GM18499 (cell line): ENCODE results near the gene ZC3H7B.
"Not testable (repeated sequence)": the region's sequence is repeated elsewhere in the genome, so short reads cannot be mapped to it uniquely, and the experiment has no call there.

Source experiments
- ATAC-seq: cut with Tn5 transposase; IDR thresholded peaks from one replicate; pipeline ENCODE4 v1.9.1; 2021; ENCODE audit warnings: moderate number of reproducible peaks; ENCODE audit not compliant: insufficient read depth, unreplicated experiment

ZC3H7B gene, protein sequence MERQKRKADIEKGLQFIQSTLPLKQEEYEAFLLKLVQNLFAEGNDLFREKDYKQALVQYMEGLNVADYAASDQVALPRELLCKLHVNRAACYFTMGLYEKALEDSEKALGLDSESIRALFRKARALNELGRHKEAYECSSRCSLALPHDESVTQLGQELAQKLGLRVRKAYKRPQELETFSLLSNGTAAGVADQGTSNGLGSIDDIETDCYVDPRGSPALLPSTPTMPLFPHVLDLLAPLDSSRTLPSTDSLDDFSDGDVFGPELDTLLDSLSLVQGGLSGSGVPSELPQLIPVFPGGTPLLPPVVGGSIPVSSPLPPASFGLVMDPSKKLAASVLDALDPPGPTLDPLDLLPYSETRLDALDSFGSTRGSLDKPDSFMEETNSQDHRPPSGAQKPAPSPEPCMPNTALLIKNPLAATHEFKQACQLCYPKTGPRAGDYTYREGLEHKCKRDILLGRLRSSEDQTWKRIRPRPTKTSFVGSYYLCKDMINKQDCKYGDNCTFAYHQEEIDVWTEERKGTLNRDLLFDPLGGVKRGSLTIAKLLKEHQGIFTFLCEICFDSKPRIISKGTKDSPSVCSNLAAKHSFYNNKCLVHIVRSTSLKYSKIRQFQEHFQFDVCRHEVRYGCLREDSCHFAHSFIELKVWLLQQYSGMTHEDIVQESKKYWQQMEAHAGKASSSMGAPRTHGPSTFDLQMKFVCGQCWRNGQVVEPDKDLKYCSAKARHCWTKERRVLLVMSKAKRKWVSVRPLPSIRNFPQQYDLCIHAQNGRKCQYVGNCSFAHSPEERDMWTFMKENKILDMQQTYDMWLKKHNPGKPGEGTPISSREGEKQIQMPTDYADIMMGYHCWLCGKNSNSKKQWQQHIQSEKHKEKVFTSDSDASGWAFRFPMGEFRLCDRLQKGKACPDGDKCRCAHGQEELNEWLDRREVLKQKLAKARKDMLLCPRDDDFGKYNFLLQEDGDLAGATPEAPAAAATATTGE

GRCh38 chr22:41301085-41302020 lies at the start of gene ZC3H7B:
Gene ZC3H7B, plus strand, starts transcription at chr22:41301525. Its CDS starts 19,136 bp downstream, at chr22:41320661.
- no peak for ATAC-seq

DNA sequence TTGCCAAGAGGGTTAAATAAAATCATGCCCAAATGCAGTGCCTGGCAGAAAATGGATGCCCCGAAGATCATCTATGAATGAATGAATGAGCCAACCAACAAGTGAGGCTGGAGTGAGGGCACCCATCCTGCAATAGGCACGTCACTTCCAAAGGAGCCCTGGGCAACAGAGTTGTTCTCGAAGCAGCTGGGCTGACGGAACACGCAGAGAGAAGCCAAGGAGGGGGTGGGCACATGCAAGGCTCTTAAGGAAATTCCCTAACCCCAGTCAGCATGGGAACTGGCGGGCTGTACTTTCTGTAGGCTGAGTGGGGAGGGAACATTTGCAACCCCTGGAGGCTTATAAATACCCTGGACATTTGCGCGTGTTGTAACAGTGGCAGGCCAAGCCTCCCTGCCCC lies 49.0 kb upstream of the ZC3H7B start:
- no peak for ATAC-seq

DNA sequence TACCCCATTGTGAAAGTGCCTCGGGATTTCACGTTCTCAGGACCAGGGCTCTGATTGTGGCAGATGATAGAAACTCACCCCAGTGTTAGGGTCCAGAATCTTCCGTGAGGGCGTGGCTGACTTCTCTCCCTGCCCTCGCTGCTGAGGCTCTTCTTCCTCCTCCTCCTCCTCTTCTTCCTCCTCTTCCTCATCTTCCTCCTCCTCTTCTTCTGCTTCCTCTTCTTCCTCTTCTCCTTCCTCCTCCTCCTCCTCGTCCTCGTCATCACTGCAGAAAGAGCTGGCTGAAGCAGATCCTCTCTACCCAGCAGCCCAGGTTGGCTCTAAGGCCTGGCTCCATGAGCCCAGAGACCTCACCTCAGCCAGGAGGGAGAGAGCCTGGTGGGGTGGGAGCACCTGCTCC lies 47.1 kb upstream of the ZC3H7B start:
- no peak for ATAC-seq

DNA sequence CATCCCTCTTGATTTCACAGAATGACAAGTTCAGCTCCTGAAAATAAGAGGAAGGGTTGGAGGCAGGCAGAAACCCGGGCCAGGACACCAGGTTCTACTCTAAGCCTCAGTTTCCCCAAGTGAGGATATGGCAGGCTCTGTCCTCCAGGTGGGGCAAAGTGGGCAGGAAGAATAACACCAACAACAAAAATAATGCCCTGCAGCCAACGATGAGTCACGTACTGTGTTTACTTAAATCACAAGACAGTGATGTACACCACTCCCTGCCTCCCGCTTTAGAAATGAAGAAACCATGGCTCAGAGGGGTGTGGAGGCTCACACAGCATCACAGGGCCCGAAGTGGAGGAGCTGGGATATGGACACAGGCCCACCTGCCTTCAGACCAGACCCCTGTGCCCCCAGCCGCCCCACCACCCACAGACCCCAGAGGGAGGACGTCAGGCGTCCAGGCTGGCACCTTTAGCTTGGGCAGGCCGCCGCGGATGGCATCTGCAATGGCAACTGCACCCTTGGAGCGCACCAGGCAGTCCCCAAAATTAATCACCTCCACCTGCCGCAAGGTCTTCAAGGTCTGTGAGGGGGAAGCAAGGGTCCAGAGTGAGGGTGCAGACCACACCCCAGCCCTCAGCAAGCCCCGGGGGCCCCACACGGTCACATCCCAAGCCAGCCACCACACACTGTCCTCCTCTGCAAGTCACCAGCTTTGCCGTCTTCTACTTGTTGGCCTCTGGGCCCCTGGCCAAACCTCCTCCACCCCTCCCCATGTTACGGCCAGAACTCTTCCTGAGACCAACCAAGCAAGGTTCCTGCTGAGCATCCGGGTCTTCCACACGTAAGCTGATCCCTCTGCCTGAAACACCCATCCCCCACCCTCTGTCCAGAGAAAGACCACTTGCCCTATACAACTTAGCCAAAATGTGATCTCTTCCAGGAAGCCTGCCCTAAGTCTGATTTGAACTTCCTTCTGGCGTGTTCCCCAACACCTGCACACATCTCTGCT lies 44.8 kb upstream of the ZC3H7B start:
- no peak for ATAC-seq

DNA sequence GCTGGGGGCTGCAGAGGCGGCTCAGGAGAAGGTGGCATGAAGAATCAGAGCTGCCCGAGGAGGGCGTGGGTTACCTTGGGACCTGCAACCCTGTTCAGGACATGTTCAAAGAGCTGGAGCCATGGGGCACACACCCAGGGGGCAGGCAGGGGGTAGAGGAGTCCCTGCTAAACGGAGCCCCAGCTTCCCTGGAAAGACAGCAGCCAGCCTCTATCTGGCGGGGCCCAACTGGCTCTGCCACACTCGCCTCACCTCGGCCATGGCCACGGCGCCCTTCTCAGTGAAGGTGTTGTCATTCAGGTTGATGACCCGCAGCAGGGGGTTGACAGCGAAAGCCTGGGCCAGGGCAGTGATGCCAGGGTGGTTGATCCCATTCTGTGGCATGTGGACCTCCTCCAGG lies 43.6 kb upstream of the ZC3H7B start:
- no peak for ATAC-seq

DNA sequence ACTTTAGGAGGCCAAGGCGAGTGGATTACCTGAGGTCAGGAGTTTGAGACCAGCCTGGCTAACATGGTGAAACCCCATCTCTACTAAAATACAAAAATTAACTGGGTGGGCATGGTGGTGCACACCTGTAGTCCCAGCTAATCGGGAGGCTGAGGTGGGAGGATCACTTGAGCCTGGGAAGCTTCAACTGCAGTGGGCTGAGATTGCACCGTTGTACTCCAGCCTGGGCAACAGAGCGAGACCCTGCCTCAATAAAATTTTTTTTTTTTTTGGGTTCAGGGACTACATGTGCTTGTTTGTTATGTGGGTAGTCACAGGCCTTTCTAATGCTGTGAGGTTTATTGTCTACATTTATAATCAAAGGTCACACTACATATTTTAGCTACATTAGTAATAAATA lies 41.6 kb upstream of the ZC3H7B start:
- ATAC-seq = not testable (repeated sequence)

- ATAC-seq = no peak
Observed at GRCh38 chr22:41260871-41261270, 40.5 kb upstream of the ZC3H7B start.

- no peak for ATAC-seq
Observed at GRCh38 chr22:41261541-41262249, 39.6 kb upstream of the ZC3H7B start.

- no peak for ATAC-seq
Observed at GRCh38 chr22:41262250-41262765, 39.0 kb upstream of the ZC3H7B start.

- ATAC-seq = no peak
Observed at GRCh38 chr22:41263704-41264103, 37.6 kb upstream of the ZC3H7B start.

GRCh38 chr22:41264408-41264941 lies 36.9 kb upstream of the ZC3H7B start:
- no peak for ATAC-seq

DNA sequence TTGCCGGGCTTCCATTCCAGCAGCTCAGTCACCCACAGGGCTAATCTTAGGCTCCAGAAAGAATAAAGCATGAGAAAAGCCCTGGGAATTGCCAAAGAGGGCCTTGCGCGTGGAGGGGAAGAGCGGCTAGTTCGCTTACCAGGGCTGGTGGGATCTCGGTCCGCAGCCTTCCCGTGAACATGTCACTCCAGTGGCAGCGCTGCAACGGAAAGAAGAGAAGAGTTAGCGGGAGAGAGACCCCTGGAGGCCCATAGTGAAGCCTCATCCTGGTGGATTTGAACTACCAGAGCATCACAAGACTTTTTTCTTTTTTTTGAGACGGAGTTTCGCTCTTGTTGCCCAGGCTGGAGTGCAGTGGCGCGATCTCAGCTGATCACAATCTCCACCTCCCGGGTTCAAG lies 33.4 kb upstream of the ZC3H7B start:
- ATAC-seq = no peak

- no peak for ATAC-seq
Observed at GRCh38 chr22:41271787-41272186, 29.5 kb upstream of the ZC3H7B start.

GRCh38 chr22:41273128-41273527 lies 28.2 kb upstream of the ZC3H7B start:
- no peak for ATAC-seq

DNA sequence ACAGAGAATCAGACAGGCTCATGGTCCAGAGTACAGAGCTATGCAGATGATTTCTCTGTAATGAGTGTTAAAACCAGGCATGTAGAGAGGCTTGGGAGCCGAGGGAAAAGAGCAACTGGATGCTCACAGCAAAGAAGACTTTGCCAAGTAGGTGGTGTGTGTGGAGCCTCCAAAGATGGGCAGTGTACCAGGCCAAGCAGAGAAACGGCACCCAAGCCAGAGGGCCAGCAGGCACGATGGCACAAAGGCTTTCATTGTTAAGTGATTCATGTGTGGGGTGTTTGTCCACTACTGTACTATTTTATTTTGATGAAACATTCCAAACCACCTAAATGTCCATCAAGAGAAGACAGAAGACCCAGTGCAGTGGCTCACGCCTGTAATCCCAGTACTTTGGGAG lies 26.5 kb upstream of the ZC3H7B start:
- ATAC-seq = no peak

- no peak for ATAC-seq
Observed at GRCh38 chr22:41280065-41280464, 21.3 kb upstream of the ZC3H7B start.

- no peak for ATAC-seq
Observed at GRCh38 chr22:41280854-41281253, 20.5 kb upstream of the ZC3H7B start.

DNA sequence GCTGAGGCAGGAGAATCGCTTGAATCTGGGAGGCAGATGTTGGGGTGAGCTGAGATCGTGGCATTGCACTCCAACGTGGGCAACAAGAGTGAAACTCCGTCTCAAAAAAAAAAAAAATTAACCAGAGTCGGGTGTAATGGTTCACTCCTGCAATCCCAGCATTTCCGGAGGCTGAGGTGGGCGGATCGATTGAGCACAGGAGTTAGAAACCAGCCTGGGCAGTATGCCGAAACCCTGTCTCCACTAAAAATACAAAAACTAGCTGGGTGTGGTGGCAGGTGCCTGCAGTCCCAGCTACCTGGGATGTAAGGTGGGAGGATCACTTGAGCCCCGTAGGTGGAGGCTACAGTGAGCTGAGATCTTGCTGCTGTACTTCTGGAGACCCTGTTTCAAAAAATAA lies 16.9 kb upstream of the ZC3H7B start:
- ATAC-seq = no peak
